Loucy (cell line): ENCODE measurements around the gene XKR8.

Experiments used
- H2AFZ ChIP-seq: fragments of 200-600 bp; sonication (generic); 2 replicates; pipeline ENCODE4 v1.6.0; 2016; ENCODE audit warnings: antibody characterized with exemption, mild to moderate bottlenecking, low read length, moderate library complexity
- H3F3A ChIP-seq: fragments of 200-600 bp; 2 replicates; pipeline ENCODE4 v1.6.0; 2016; ENCODE audit warnings: antibody characterized with exemption, low read depth, mild to moderate bottlenecking
- H3K27me3 ChIP-seq: fragments of 200-600 bp; sonication (generic); 2 replicates; pipeline ENCODE4 v1.6.1; 2014; ENCODE audit warnings: low read length, mild to moderate bottlenecking; ENCODE audit not compliant: insufficient read depth, poor library complexity, severe bottlenecking
- H3K36me3 ChIP-seq: fragments of 200-600 bp; sonication (generic); 2 replicates; pipeline ENCODE4 v1.6.1; 2016; ENCODE audit warnings: low read length; ENCODE audit not compliant: insufficient read depth
- H3K4me1 ChIP-seq: fragments of 200-600 bp; sonication (generic); 2 replicates; pipeline ENCODE4 v1.5.1; 2014; ENCODE audit warnings: low read length, mild to moderate bottlenecking; ENCODE audit not compliant: insufficient read depth, poor library complexity, severe bottlenecking
- H3K4me2 ChIP-seq: fragments of 200-600 bp; sonication (generic); 2 replicates; pipeline ENCODE4 v1.6.0; 2014; ENCODE audit warnings: antibody characterized with exemption, low read length, low read depth, mild to moderate bottlenecking; ENCODE audit not compliant: poor library complexity, severe bottlenecking
- H3K4me3 ChIP-seq: fragments of 200-600 bp; sonication (generic); 2 replicates; pipeline ENCODE4 v1.5.1; 2014; ENCODE audit warnings: low read length, mild to moderate bottlenecking, mixed read lengths; ENCODE audit not compliant: poor library complexity, severe bottlenecking
- H3K79me2 ChIP-seq: fragments of 200-600 bp; sonication (generic); 2 replicates; pipeline ENCODE4 v1.6.1; 2014; ENCODE audit warnings: low read length; ENCODE audit not compliant: insufficient read depth
- H3K9ac ChIP-seq: fragments of 200-600 bp; sonication (generic); 2 replicates; pipeline ENCODE4 v1.6.0; 2014; ENCODE audit warnings: mild to moderate bottlenecking, low read depth, low read length, moderate library complexity; ENCODE audit not compliant: poor library complexity, severe bottlenecking
- H3K9me2 ChIP-seq: fragments of 200-600 bp; sonication (generic); replicated peaks from 2 replicates; pipeline ENCODE4 v1.6.1; 2016; ENCODE audit warnings: low read depth, low read length, mixed read lengths
- H3K9me3 ChIP-seq: fragments of 200-600 bp; sonication (generic); 2 replicates; pipeline ENCODE4 v1.6.1; 2014; ENCODE audit warnings: mild to moderate bottlenecking, antibody characterized with exemption, low read length, low read depth; ENCODE audit not compliant: insufficient read depth
- H4K20me1 ChIP-seq: fragments of 200-600 bp; sonication (generic); 2 replicates; pipeline ENCODE4 v1.6.0; 2014; ENCODE audit warnings: antibody characterized with exemption, low read length, mild to moderate bottlenecking; ENCODE audit not compliant: insufficient read depth, poor library complexity, severe bottlenecking
- CTCF ChIP-seq: fragments of 200-600 bp; sonication (generic); conservative IDR thresholded peaks from 2 replicates; pipeline ENCODE4 v1.5.1; 2014; ENCODE audit warnings: mild to moderate bottlenecking, antibody characterized with exemption, low read length
- EZH2phosphoT487 ChIP-seq: fragments of 200-600 bp; IDR thresholded peaks from 2 replicates; pipeline ENCODE4 v1.6.1; 2018; ENCODE audit warnings: antibody characterized with exemption, mild to moderate bottlenecking, moderate library complexity, borderline replicate concordance

XKR8 gene

GRCh38 chr1:27966402-27967105 is 6.8 kb downstream of the XKR8 start:
- Histone ChIP-seq H3K9me2 (no peaks in the 10 kb centered on the region), H3K4me2 (no peak overlapping the region), H4K20me1 (no peaks in the 10 kb centered on the region), H2AFZ (no peak overlapping the region), H3F3A (no peaks in the 10 kb centered on the region), H3K9me3 (no peaks in the 10 kb centered on the region), H3K9ac (no peak overlapping the region), H3K79me2 (no peaks in the 10 kb centered on the region), H3K27me3 (no peaks in the 10 kb centered on the region), H3K4me3 (no peak overlapping the region), H3K36me3 (peaks cover 31% of the 10 kb centered on the region; the same call in 1 of the 2 replicates), H3K4me1 (peaks cover 3% of the 10 kb centered on the region)
- TF ChIP-seq EZH2phosphoT487: no peak
- TF ChIP-seq CTCF: no peak

- Histone ChIP-seq H3K9me2 (no peaks in the 10 kb centered on the region), H3K79me2 (no peaks in the 10 kb centered on the region), H2AFZ (no peak overlapping the region), H3K9ac (no peak overlapping the region), H3K27me3 (no peaks in the 10 kb centered on the region), H3K4me1 (no peaks in the 10 kb centered on the region), H3K36me3 (peaks cover 31% of the 10 kb centered on the region; the same call in 1 of the 2 replicates), H3K4me3 (no peak overlapping the region), H4K20me1 (no peaks in the 10 kb centered on the region), H3K4me2 (no peak overlapping the region), H3K9me3 (no peaks in the 10 kb centered on the region), H3F3A (no peaks in the 10 kb centered on the region)
- TF ChIP-seq CTCF (no peak), EZH2phosphoT487 (no peak)
Observed at GRCh38 chr1:27967106-27967883, 7.5 kb downstream of the XKR8 start.

DNA sequence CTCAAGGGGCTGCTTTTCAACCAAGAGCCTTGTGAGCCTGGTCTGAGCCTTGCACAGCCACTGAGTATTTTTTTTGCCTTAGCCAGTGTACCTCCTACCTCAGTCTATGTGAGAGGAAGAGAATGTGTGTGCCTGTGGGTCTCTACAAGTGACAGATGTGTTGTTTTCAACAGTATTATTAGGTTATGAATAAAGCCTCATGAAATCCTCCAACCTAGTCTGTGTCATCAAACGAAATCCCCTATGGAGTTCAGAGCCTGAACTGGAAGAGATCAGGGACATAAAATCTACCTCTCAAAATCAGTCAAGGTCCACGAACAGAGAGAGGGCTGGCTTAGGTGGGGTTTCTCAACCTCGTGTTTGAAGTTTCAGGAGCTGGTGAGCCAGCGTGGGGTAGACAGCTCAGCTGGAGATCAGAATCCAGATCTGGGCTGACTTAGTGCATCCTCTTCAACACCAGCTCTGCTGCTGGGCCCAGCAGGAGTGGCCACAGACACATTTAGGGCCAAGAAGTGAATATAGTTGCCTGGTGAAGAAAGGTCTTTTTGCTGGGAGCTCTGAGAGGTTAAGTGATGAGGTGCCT is 8.2 kb downstream of the XKR8 start:
- Histone ChIP-seq H3K27me3 (no peaks in the 10 kb centered on the region), H2AFZ (no peak overlapping the region), H3K79me2 (no peaks in the 10 kb centered on the region), H3K4me1 (no peaks in the 10 kb centered on the region), H3K4me2 (no peak overlapping the region), H3K4me3 (no peak overlapping the region), H3K9me2 (no peaks in the 10 kb centered on the region), H3K9ac (no peak overlapping the region), H3F3A (no peaks in the 10 kb centered on the region), H3K9me3 (no peaks in the 10 kb centered on the region), H3K36me3 (peaks cover 31% of the 10 kb centered on the region; the same call in 1 of the 2 replicates), H4K20me1 (no peaks in the 10 kb centered on the region)
- TF ChIP-seq CTCF (no peak), EZH2phosphoT487 (no peak)
